Fibroblast of lung (primary cell): ENCODE data around the gene PVRIG.
"Not testable (repeated sequence)": the region's sequence is repeated elsewhere in the genome, so short reads cannot be mapped to it uniquely, and the experiment has no call there.

ENCODE experiments used
- EZH2 ChIP-seq: IDR thresholded peaks from 2 replicates; pipeline ENCODE4 v1.5.1; 2012; ENCODE audit warnings: low read length, control low read depth, mild to moderate bottlenecking; ENCODE audit errors: missing control alignments
- TF ChIP-seq, protein P1 (sequence below), 2 donors: IDR thresholded peaks in 1 of 2; conservative IDR thresholded peaks in 1 of 2; 1 replicate in 1 of 2; 2 replicates in 1 of 2; pipeline ENCODE4 v1.5.1; 2011 to 2012; ENCODE audit warnings: low read length in 2 of 2, control low read depth in 1 of 2, inconsistent platforms in 1 of 2, low read depth in 1 of 2, mild to moderate bottlenecking in 1 of 2

DNA sequence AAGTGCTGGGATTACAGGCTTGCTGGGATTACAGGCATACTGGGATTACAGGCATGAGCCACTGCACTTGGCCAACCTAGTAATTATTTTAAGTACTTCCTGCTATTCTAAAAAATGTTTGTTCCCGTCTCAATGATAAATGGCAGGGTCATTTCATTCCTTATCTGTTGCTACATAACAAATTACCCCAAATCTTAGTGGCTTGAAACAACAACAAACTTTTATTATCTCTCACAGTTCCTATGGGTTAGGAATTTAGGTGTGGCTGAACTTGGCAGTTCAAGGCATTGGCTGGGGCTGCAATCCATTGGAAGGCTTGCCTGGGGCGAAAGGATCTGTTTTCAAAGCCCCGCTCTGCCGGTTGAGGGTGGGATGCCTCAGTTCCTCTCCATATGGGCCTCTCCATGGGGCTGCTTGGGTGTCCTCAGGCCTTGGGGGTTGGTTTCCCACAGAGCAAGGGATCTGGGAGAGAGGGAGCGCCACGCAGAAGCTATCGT, 45.0 kb downstream of the PVRIG start:
- TF ChIP-seq EZH2: not testable (repeated sequence)
- TF ChIP-seq, protein P1, sequence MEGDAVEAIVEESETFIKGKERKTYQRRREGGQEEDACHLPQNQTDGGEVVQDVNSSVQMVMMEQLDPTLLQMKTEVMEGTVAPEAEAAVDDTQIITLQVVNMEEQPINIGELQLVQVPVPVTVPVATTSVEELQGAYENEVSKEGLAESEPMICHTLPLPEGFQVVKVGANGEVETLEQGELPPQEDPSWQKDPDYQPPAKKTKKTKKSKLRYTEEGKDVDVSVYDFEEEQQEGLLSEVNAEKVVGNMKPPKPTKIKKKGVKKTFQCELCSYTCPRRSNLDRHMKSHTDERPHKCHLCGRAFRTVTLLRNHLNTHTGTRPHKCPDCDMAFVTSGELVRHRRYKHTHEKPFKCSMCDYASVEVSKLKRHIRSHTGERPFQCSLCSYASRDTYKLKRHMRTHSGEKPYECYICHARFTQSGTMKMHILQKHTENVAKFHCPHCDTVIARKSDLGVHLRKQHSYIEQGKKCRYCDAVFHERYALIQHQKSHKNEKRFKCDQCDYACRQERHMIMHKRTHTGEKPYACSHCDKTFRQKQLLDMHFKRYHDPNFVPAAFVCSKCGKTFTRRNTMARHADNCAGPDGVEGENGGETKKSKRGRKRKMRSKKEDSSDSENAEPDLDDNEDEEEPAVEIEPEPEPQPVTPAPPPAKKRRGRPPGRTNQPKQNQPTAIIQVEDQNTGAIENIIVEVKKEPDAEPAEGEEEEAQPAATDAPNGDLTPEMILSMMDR (conservative IDR thresholded peaks at IDR 0.05 in 1 of 2, IDR thresholded peaks at IDR 0.05 in 1 of 2; ENCODE audit: low read depth in 1 of 2, low read length in 2 of 2): not testable (repeated sequence)
